GM23248 (cell line): Measurements from ENCODE around the gene COL9A1. TPM values are rescaled to one million over a fixed set of nuclear protein-coding genes. Genes with fewer than 3 reads are reported as not detected.

Source experiments
- DNase-seq: peaks from one replicate; pipeline ENCODE4 v3.0.0-alpha.2; 2015
- H2AFZ ChIP-seq: fragments of 200-600 bp; sonication (generic); 2 replicates; pipeline ENCODE4 v1.6.1; 2016; ENCODE audit warnings: antibody characterized with exemption
- H3F3A ChIP-seq: fragments of 200-600 bp; sonication (generic); 2 replicates; pipeline ENCODE4 v1.6.1; 2016; ENCODE audit warnings: mild to moderate bottlenecking, antibody characterized with exemption, mixed run types; ENCODE audit not compliant: insufficient read depth
- H3K27ac ChIP-seq: fragments of 200-600 bp; sonication (generic); 2 replicates; pipeline ENCODE4 v1.5.1; 2016; ENCODE audit warnings: mild to moderate bottlenecking
- H3K27me3 ChIP-seq: fragments of 200-600 bp; sonication (generic); replicated peaks from 2 replicates; pipeline ENCODE4 v1.6.1; 2016; ENCODE audit warnings: mild to moderate bottlenecking; ENCODE audit not compliant: insufficient read depth
- H3K36me3 ChIP-seq: fragments of 200-600 bp; sonication (generic); 2 replicates; pipeline ENCODE4 v1.6.1; 2016; ENCODE audit warnings: low read depth, mild to moderate bottlenecking
- H3K4me1 ChIP-seq: fragments of 200-600 bp; sonication (generic); 2 replicates; pipeline ENCODE4 v1.6.1; 2016; ENCODE audit warnings: mild to moderate bottlenecking; ENCODE audit not compliant: insufficient read depth
- H3K4me2 ChIP-seq: fragments of 200-600 bp; sonication (generic); one replicate; pipeline ENCODE4 v1.6.1; 2016; ENCODE audit warnings: mild to moderate bottlenecking; ENCODE audit not compliant: unreplicated experiment
- H3K4me3 ChIP-seq: fragments of 200-600 bp; sonication (generic); 2 replicates; pipeline ENCODE4 v1.5.1; 2016; ENCODE audit warnings: mild to moderate bottlenecking
- H3K79me2 ChIP-seq: fragments of 200-600 bp; sonication (generic); 2 replicates; pipeline ENCODE4 v1.6.1; 2016; ENCODE audit warnings: mild to moderate bottlenecking; ENCODE audit not compliant: insufficient read depth
- H3K9ac ChIP-seq: fragments of 200-600 bp; sonication (generic); 2 replicates; pipeline ENCODE4 v1.6.1; 2016; ENCODE audit warnings: mild to moderate bottlenecking
- H3K9me2 ChIP-seq: fragments of 200-600 bp; sonication (generic); 2 replicates; pipeline ENCODE4 v1.6.1; 2016; ENCODE audit warnings: mixed run types, mild to moderate bottlenecking, moderate library complexity; ENCODE audit not compliant: insufficient read depth
- H3K9me3 ChIP-seq: fragments of 200-600 bp; sonication (generic); one replicate; pipeline ENCODE4 v1.6.1; 2017; ENCODE audit warnings: low read depth
- H4K20me1 ChIP-seq: fragments of 200-600 bp; sonication (generic); 2 replicates; pipeline ENCODE4 v1.6.0; 2016; ENCODE audit not compliant: insufficient read depth
- EZH2 ChIP-seq: fragments of 200-600 bp; sonication (generic); IDR thresholded peaks from 2 replicates; pipeline ENCODE4 v1.6.1; 2018; ENCODE audit warnings: antibody characterized with exemption, mild to moderate bottlenecking; ENCODE audit not compliant: insufficient read depth, poor library complexity, severe bottlenecking
- EZH2phosphoT487 ChIP-seq: fragments of 200-600 bp; sonication (generic); IDR thresholded peaks from 2 replicates; pipeline ENCODE4 v1.6.1; 2018; ENCODE audit warnings: antibody characterized with exemption, moderate library complexity, mild to moderate bottlenecking, low read depth; ENCODE audit not compliant: insufficient read depth
- WGBS, 2 experiments: methylation state at CpG; one replicate each; pipeline ENCODE4 v1.1.6; 2015 to 2017; ENCODE audit warnings: low lambda C conversion rate in 2 of 2, low coverage in 1 of 2; ENCODE audit errors: missing lambda C conversion rate in 2 of 2; 5-methylcytosine and 5-hydroxymethylcytosine counted together
- in situ Hi-C: fragments of 300-500 bp; cut with MboI; formaldehyde crosslinking; loops from 2 replicates; pipeline ENCODE4 v1.15.0; 2020
- polyA plus RNA-seq: library from polyadenylated mRNA; unstranded; fragments of >200 nt; fragmentation: Nextera tagmentation; extraction: Ambion mirVana; gene quantifications from 2 replicates; pipeline ENCODE4 v1.2.1, GENCODE V29; 2016
- total RNA-seq: library from RNA; depleted of rRNA; stranded (reverse); fragments of >200 nt; shearing (Covaris generic); gene quantifications from 2 replicates; pipeline ENCODE4 v1.2.3, GENCODE V29; 2014

Gene COL9A1
- total and polyA plus RNA-seq, 2 experiments from 2014 or later, result not detected

- Histone ChIP-seq H3K27ac (no peak overlapping the region), H4K20me1 (no peaks in the 10 kb centered on the region), H3K27me3 (peaks cover 3% of the 10 kb centered on the region; the same call in 1 of the 2 replicates), H3K4me2 (no peak overlapping the region), H3F3A (no peaks in the 10 kb centered on the region), H3K79me2 (no peaks in the 10 kb centered on the region), H3K4me1 (no peaks in the 10 kb centered on the region), H3K4me3 (no peak overlapping the region), H3K9me3 (no peaks in the 10 kb centered on the region), H3K9ac (no peak overlapping the region), H3K9me2 (no peaks in the 10 kb centered on the region; the same call in 1 of the 2 replicates), H3K36me3 (no peaks in the 10 kb centered on the region), H2AFZ (no peak overlapping the region)
- TF ChIP-seq EZH2 (no peak), EZH2phosphoT487 (no peak)
- in situ Hi-C loops, result no loop called here
- no peak for DNase-seq
These were observed 38.6 kb downstream of the COL9A1 start for GRCh38 chr6:70264306-70264705.

GRCh38 chr6:70258483-70258882 lies 44.4 kb downstream of the COL9A1 start:
- Histone ChIP-seq H3K4me2 (no peak overlapping the region), H3K9me2 (no peaks in the 10 kb centered on the region), H3F3A (no peaks in the 10 kb centered on the region), H3K27ac (no peak overlapping the region), H3K9ac (no peak overlapping the region), H3K79me2 (no peaks in the 10 kb centered on the region), H4K20me1 (no peaks in the 10 kb centered on the region), H2AFZ (no peak overlapping the region), H3K4me3 (no peak overlapping the region), H3K9me3 (no peaks in the 10 kb centered on the region), H3K27me3 (no peaks in the 10 kb centered on the region; the same call in 1 of the 2 replicates), H3K36me3 (no peaks in the 10 kb centered on the region), H3K4me1 (no peaks in the 10 kb centered on the region)
- TF ChIP-seq EZH2phosphoT487 (no peak), EZH2 (no peak)
- in situ Hi-C loops, result no loop called here
- 8 to 29% methylated on average over 1 of the region's 1 CpG for WGBS, 2 experiments
- no peak for DNase-seq

- Histone ChIP-seq H3K79me2 (no peaks in the 10 kb centered on the region), H2AFZ (no peak overlapping the region), H4K20me1 (no peaks in the 10 kb centered on the region), H3F3A (no peaks in the 10 kb centered on the region), H3K9ac (no peak overlapping the region), H3K4me2 (no peak overlapping the region), H3K27ac (no peak overlapping the region), H3K9me3 (no peaks in the 10 kb centered on the region), H3K27me3 (no peaks in the 10 kb centered on the region; the same call in 1 of the 2 replicates), H3K9me2 (no peaks in the 10 kb centered on the region), H3K4me3 (no peak overlapping the region), H3K36me3 (no peaks in the 10 kb centered on the region), H3K4me1 (no peaks in the 10 kb centered on the region)
- TF ChIP-seq EZH2phosphoT487 (no peak), EZH2 (no peak)
- WGBS, 2 experiments, result 69 to 77% methylated on average over 2 of the region's 2 CpGs
- in situ Hi-C loops, result no loop called here
- DNase-seq, result no peak
These were observed 45.1 kb downstream of the COL9A1 start for GRCh38 chr6:70257768-70258273.

- no peak overlapping the region for H3K27ac ChIP-seq
- 15 to 16% methylated on average over 2 of the region's 2 CpGs for WGBS, 2 experiments
- H3K79me2 ChIP-seq, result no peaks in the 10 kb centered on the region
- no peak for DNase-seq
- H4K20me1 ChIP-seq, result no peaks in the 10 kb centered on the region
- H3K9ac ChIP-seq, result no peak overlapping the region
- no peaks in the 10 kb centered on the region for H3K9me2 ChIP-seq
- no peak overlapping the region for H3K4me3 ChIP-seq
- no peaks in the 10 kb centered on the region for H3K27me3 ChIP-seq
- H3K36me3 ChIP-seq, result no peaks in the 10 kb centered on the region
- no peaks in the 10 kb centered on the region for H3K9me3 ChIP-seq
- in situ Hi-C loops, result no loop called here
- TF ChIP-seq EZH2phosphoT487 (no peak), EZH2 (no peak)
- H3K4me1 ChIP-seq, result no peaks in the 10 kb centered on the region
- H2AFZ ChIP-seq, result no peak overlapping the region
- no peak overlapping the region for H3K4me2 ChIP-seq
- no peaks in the 10 kb centered on the region for H3F3A ChIP-seq
These were observed 48.1 kb downstream of the COL9A1 start for GRCh38 chr6:70254784-70255183.

- WGBS, 2 experiments, result 20 to 26% methylated on average over 3 of the region's 3 CpGs
- no peak for TF ChIP-seq EZH2
- TF ChIP-seq EZH2phosphoT487, result no peak
- no peaks in the 10 kb centered on the region for H3K9me3 ChIP-seq
- H3K4me1 ChIP-seq, result no peaks in the 10 kb centered on the region
- no peaks in the 10 kb centered on the region for H3K36me3 ChIP-seq
- H2AFZ ChIP-seq, result no peak overlapping the region
- H3K27ac ChIP-seq, result no peak overlapping the region
- H3K4me3 ChIP-seq, result no peak overlapping the region
- H3F3A ChIP-seq, result no peaks in the 10 kb centered on the region
- no peak for DNase-seq
- no peaks in the 10 kb centered on the region for H3K27me3 ChIP-seq
- H3K9ac ChIP-seq, result no peak overlapping the region
- in situ Hi-C loops, result no loop called here
- no peaks in the 10 kb centered on the region for H4K20me1 ChIP-seq
- H3K79me2 ChIP-seq, result no peaks in the 10 kb centered on the region
- H3K4me2 ChIP-seq, result no peak overlapping the region
- H3K9me2 ChIP-seq, result no peaks in the 10 kb centered on the region
These were observed 49.0 kb downstream of the COL9A1 start for GRCh38 chr6:70253923-70254322.
